Body of pancreas (tissue), 4 donors: ENCODE measurements around the gene SGK1. TPM values are rescaled to one million over a fixed set of nuclear protein-coding genes. Genes with fewer than 3 reads are reported as not detected.

Experiments used
- ATAC-seq: fragments of 150-250 bp; one replicate; pipeline ENCODE4 v1.9.1; 2016
- DNase-seq, 4 donors: peaks; one replicate each; pipeline ENCODE4 v3.0.0-alpha.2; 2019
- H3K27ac ChIP-seq, 4 donors: fragments of 200-600 bp; sonication (generic); 1 replicate in 3 of 4; 2 replicates in 1 of 4; pipeline versions ENCODE4 v1.5.1 to v1.6.1; 2016 to 2019; ENCODE audit warnings: mild to moderate bottlenecking in 1 of 4, mixed read lengths in 1 of 4, moderate library complexity in 1 of 4
- H3K27me3 ChIP-seq, 2 donors: fragments of 200-600 bp; sonication (generic); one replicate each; pipeline ENCODE4 v1.6.0; 2016; ENCODE audit warnings: mild to moderate bottlenecking in 1 of 2
- H3K36me3 ChIP-seq, 2 donors: fragments of 200-600 bp; sonication (generic); replicated peaks in 1 of 2; 2 replicates each; pipeline ENCODE4 v1.5.1; 2016; ENCODE audit warnings: low read depth in 2 of 2; ENCODE audit not compliant: insufficient read depth in 1 of 2
- H3K4me1 ChIP-seq: fragments of 200-600 bp; sonication (generic); one replicate; pipeline ENCODE4 v1.6.0; 2016
- H3K4me3 ChIP-seq, 2 donors: fragments of 200-600 bp; sonication (generic); 1 replicate in 1 of 2; 2 replicates in 1 of 2; pipeline ENCODE4 v1.5.1; 2016 to 2019
- H3K9me3 ChIP-seq, 3 donors: fragments of 200-600 bp; sonication (generic); 1 replicate in 2 of 3; 2 replicates in 1 of 3; pipeline ENCODE4 v1.5.1; 2016
- CTCF ChIP-seq, 7 experiments: fragments of 450-650 bp in 4 of 7; fragments of 200-600 bp in 3 of 7; sonication (generic) in 3 of 7; IDR thresholded peaks; one replicate each; pipeline ENCODE4 v1.5.1; 2016 to 2019; ENCODE audit warnings: antibody characterized with exemption in 7 of 7
- POLR2A ChIP-seq, 3 donors: fragments of 450-650 bp; IDR thresholded peaks; one replicate each; pipeline ENCODE4 v1.6.1; 2016; ENCODE audit warnings: antibody characterized with exemption in 3 of 3, mild to moderate bottlenecking in 2 of 3
- WGBS, 2 donors: methylation state at CpG; one replicate each; pipeline ENCODE4 v1.1.5; 2017; 5-methylcytosine and 5-hydroxymethylcytosine counted together
- intact Hi-C: fragments of 100-400 bp; cut with DNase I; formaldehyde crosslinking; loops from one replicate; pipeline ENCODE4 v1.15.1; 2023
- total RNA-seq, 2 donors: library from RNA; depleted of rRNA; stranded (reverse); fragments of >200 nt; gene quantifications; one replicate each; pipeline ENCODE4 v1.1.0, GENCODE V29; 2016

SGK1 gene
- total RNA-seq, 2 donors from 2014 or later: 51.1 to 238 TPM

DNA sequence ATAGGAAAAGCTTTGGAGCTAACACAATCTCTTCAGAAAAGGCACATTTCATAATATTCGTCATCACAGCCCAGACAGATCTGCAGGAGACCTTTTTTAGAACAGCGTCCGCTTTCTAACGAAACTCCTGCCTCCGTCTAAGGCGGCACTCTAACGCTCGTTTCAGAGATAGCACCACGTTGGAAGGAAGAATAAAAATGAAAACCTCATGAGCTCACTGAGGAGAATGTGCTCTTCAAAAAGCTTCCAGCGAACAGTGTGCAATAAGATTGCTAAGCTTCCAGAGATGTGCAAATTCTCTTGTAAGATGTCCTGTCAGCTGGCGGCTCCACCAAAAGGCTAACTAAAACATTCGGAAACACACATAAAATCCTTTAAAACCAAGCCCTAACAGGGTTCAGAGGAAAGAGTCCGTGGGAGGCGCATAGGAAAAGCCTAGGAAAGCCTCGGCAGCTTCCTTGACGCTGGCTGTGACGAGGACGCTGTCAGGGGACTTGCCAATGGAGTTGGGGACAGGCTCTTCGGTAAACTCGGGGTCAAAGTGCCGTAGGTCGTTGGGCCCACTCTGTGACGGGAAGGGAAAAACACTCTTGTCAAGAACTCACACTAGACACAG is 147.9 kb downstream of the SGK1 start:
- H3K27ac ChIP-seq: peak overlapping the region; percentile 41 to 100 (median 82)
- peak in 3 of 4 donors; percentile 39 to 43 (median 43) for DNase-seq
- ATAC-seq: no peak
- TF ChIP-seq CTCF (IDR thresholded peaks at IDR 0.05): no peak
- peak in 1 of 3 donors; percentile 13 for TF ChIP-seq POLR2A (IDR thresholded peaks at IDR 0.05)
- peaks cover 7 to 26% of the 10 kb centered on the region in 2 donors for H3K36me3 ChIP-seq
- 16 to 17% methylated on average over 23 of the region's 23 CpGs for WGBS, 2 donors
- intact Hi-C loops: loop anchor here (5.0 kb wide), 2 partner anchors 472 to 712 kb away; no protein-coding TSS in a partner anchor
- H3K9me3 ChIP-seq: no peaks in the 10 kb centered on the region
- H3K4me1 ChIP-seq: peaks cover 54% of the 10 kb centered on the region
- H3K27me3 ChIP-seq: no peaks in the 10 kb centered on the region
- peak overlapping the region in 1 of 2 donors; percentile 87 for H3K4me3 ChIP-seq

DNA sequence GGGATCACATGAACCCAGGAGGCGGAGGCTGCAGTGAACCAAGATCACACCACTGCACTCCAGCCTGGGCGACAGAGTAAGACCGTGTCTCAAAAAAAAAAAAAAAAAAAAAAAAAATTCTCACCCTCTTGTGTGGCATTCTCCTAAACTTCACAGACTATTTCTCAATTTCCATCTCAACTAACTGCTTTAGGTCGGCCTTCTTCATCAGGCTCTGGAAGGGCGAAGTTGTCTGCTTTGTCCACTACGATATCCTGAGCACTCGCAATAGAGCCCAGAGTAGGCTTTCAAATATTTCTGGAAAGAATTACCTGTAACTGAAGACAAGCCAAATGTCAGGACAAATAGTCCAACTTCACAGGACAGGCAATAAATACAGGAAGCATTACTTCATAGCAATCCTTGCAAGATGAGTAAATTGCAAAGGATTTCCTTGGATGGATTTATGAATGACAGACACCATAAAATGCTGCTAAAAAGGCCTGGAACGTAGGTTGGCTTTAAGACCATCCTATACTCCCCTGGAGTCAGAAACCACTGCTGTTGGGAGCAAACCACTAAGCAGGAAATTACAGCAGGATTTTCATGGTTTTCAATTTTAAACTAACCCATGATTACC is 149.2 kb downstream of the SGK1 start:
- peak; percentile 4 for ATAC-seq
- Histone ChIP-seq H3K9me3 (no peaks in the 10 kb centered on the region), H3K36me3 (peaks cover 7 to 26% of the 10 kb centered on the region in 2 donors), H3K4me3 (no peak overlapping the region), H3K4me1 (peaks cover 54% of the 10 kb centered on the region), H3K27ac (peak overlapping the region in 3 of 4 donors; percentile 8 to 100 (median 99)), H3K27me3 (no peaks in the 10 kb centered on the region)
- TF ChIP-seq CTCF (IDR thresholded peaks at IDR 0.05) (no peak), POLR2A (IDR thresholded peaks at IDR 0.05) (peak in 1 of 3 donors; percentile 23)
- 69 to 74% methylated on average over 8 of the region's 8 CpGs for WGBS, 2 donors
- intact Hi-C loops: loop anchor here (5.0 kb wide), 1 partner anchor 714 kb away; no protein-coding TSS in a partner anchor
- peak in 1 of 4 donors; percentile 28 for DNase-seq

- intact Hi-C loops: loop anchor here (5.0 kb wide), 1 partner anchor 716 kb away; no protein-coding TSS in a partner anchor
- Histone ChIP-seq H3K36me3 (peaks cover 4 to 19% of the 10 kb centered on the region in 2 donors), H3K27me3 (no peaks in the 10 kb centered on the region), H3K27ac (peak overlapping the region in 2 of 4 donors; percentile 99 to 100), H3K9me3 (no peaks in the 10 kb centered on the region), H3K4me3 (no peak overlapping the region), H3K4me1 (peaks cover 63% of the 10 kb centered on the region)
- TF ChIP-seq POLR2A (IDR thresholded peaks at IDR 0.05) (peak in 1 of 3 donors; percentile 55), CTCF (IDR thresholded peaks at IDR 0.05) (no peak)
- WGBS, 2 donors: 38 to 41% methylated on average over 7 of the region's 7 CpGs
- DNase-seq: no peak
- ATAC-seq: peak; percentile 19
Observed at GRCh38 chr6:134166511-134167261, 151.2 kb downstream of the SGK1 start.

DNA sequence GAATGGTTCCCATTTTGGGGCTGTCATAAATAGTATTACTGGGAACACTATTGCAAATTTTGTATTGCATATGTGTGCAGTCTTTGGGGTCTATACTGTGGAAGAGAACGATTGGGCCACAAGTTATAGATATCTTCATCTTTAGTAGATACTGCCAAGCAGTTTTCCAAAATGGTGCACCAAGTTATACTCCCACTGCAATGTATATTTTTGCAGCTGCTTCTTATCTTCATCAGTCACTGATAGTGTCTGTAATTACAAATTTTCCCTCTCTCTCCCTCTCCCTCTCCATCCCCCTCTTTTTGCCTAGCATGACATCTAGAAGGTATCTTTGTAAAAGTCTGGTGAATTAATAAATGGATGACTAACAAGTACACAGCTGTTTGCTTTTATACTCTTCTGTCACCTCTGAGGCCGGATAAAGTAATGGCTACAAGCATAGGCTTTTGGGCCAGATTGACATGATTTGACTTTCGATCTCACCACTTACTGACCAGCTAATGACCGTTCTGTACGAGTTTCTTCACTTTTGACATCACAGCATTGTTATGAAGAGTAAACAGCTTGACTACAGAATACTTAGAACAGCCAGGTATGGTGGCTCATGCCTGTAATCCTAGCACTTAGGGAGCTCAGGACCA is 152.2 kb downstream of the SGK1 start:
- H3K9me3 ChIP-seq: no peaks in the 10 kb centered on the region
- H3K27me3 ChIP-seq: no peaks in the 10 kb centered on the region
- intact Hi-C loops: loop anchor here (5.0 kb wide), 1 partner anchor 717 kb away; no protein-coding TSS in a partner anchor
- H3K36me3 ChIP-seq: peaks cover 0 to 9% of the 10 kb centered on the region in 2 donors
- no peak for TF ChIP-seq CTCF (IDR thresholded peaks at IDR 0.05)
- ATAC-seq (no peak), DNase-seq (no peak)
- H3K4me3 ChIP-seq: no peak overlapping the region
- H3K4me1 ChIP-seq: peaks cover 60% of the 10 kb centered on the region
- peak overlapping the region in 2 of 4 donors; percentile 99 to 100 for H3K27ac ChIP-seq
- 64 to 67% methylated on average over 5 of the region's 5 CpGs for WGBS, 2 donors
